GM23248 (cell line): ENCODE results near the gene GTPBP4. TPM values are rescaled to one million over a fixed set of nuclear protein-coding genes. Genes with fewer than 3 reads are reported as not detected.

Experiments used
- DNase-seq: peaks from one replicate; pipeline ENCODE4 v3.0.0-alpha.2; 2015
- H2AFZ ChIP-seq: fragments of 200-600 bp; sonication (generic); 2 replicates; pipeline ENCODE4 v1.6.1; 2016; ENCODE audit warnings: antibody characterized with exemption
- H3F3A ChIP-seq: fragments of 200-600 bp; sonication (generic); 2 replicates; pipeline ENCODE4 v1.6.1; 2016; ENCODE audit warnings: mild to moderate bottlenecking, antibody characterized with exemption, mixed run types; ENCODE audit not compliant: insufficient read depth
- H3K27ac ChIP-seq: fragments of 200-600 bp; sonication (generic); 2 replicates; pipeline ENCODE4 v1.5.1; 2016; ENCODE audit warnings: mild to moderate bottlenecking
- H3K27me3 ChIP-seq: fragments of 200-600 bp; sonication (generic); replicated peaks from 2 replicates; pipeline ENCODE4 v1.6.1; 2016; ENCODE audit warnings: mild to moderate bottlenecking; ENCODE audit not compliant: insufficient read depth
- H3K36me3 ChIP-seq: fragments of 200-600 bp; sonication (generic); 2 replicates; pipeline ENCODE4 v1.6.1; 2016; ENCODE audit warnings: low read depth, mild to moderate bottlenecking
- H3K4me1 ChIP-seq: fragments of 200-600 bp; sonication (generic); 2 replicates; pipeline ENCODE4 v1.6.1; 2016; ENCODE audit warnings: mild to moderate bottlenecking; ENCODE audit not compliant: insufficient read depth
- H3K4me2 ChIP-seq: fragments of 200-600 bp; sonication (generic); one replicate; pipeline ENCODE4 v1.6.1; 2016; ENCODE audit warnings: mild to moderate bottlenecking; ENCODE audit not compliant: unreplicated experiment
- H3K4me3 ChIP-seq: fragments of 200-600 bp; sonication (generic); 2 replicates; pipeline ENCODE4 v1.5.1; 2016; ENCODE audit warnings: mild to moderate bottlenecking
- H3K79me2 ChIP-seq: fragments of 200-600 bp; sonication (generic); 2 replicates; pipeline ENCODE4 v1.6.1; 2016; ENCODE audit warnings: mild to moderate bottlenecking; ENCODE audit not compliant: insufficient read depth
- H3K9ac ChIP-seq: fragments of 200-600 bp; sonication (generic); 2 replicates; pipeline ENCODE4 v1.6.1; 2016; ENCODE audit warnings: mild to moderate bottlenecking
- H3K9me2 ChIP-seq: fragments of 200-600 bp; sonication (generic); 2 replicates; pipeline ENCODE4 v1.6.1; 2016; ENCODE audit warnings: mixed run types, mild to moderate bottlenecking, moderate library complexity; ENCODE audit not compliant: insufficient read depth
- H3K9me3 ChIP-seq: fragments of 200-600 bp; sonication (generic); one replicate; pipeline ENCODE4 v1.6.1; 2017; ENCODE audit warnings: low read depth
- H4K20me1 ChIP-seq: fragments of 200-600 bp; sonication (generic); 2 replicates; pipeline ENCODE4 v1.6.0; 2016; ENCODE audit not compliant: insufficient read depth
- EZH2 ChIP-seq: fragments of 200-600 bp; sonication (generic); IDR thresholded peaks from 2 replicates; pipeline ENCODE4 v1.6.1; 2018; ENCODE audit warnings: antibody characterized with exemption, mild to moderate bottlenecking; ENCODE audit not compliant: insufficient read depth, poor library complexity, severe bottlenecking
- EZH2phosphoT487 ChIP-seq: fragments of 200-600 bp; sonication (generic); IDR thresholded peaks from 2 replicates; pipeline ENCODE4 v1.6.1; 2018; ENCODE audit warnings: antibody characterized with exemption, moderate library complexity, mild to moderate bottlenecking, low read depth; ENCODE audit not compliant: insufficient read depth
- WGBS, 2 experiments: methylation state at CpG; one replicate each; pipeline ENCODE4 v1.1.6; 2015 to 2017; ENCODE audit warnings: low lambda C conversion rate in 2 of 2, low coverage in 1 of 2; ENCODE audit errors: missing lambda C conversion rate in 2 of 2; 5-methylcytosine and 5-hydroxymethylcytosine counted together
- in situ Hi-C: fragments of 300-500 bp; cut with MboI; formaldehyde crosslinking; loops from 2 replicates; pipeline ENCODE4 v1.15.0; 2020
- polyA plus RNA-seq: library from polyadenylated mRNA; unstranded; fragments of >200 nt; fragmentation: Nextera tagmentation; extraction: Ambion mirVana; gene quantifications from 2 replicates; pipeline ENCODE4 v1.2.1, GENCODE V29; 2016
- total RNA-seq: library from RNA; depleted of rRNA; stranded (reverse); fragments of >200 nt; shearing (Covaris generic); gene quantifications from 2 replicates; pipeline ENCODE4 v1.2.3, GENCODE V29; 2014

Gene GTPBP4
- total and polyA plus RNA-seq, 2 experiments from 2014 or later = 34.3 to 71.6 TPM

GRCh38 chr10:996031-996430 lies 7.8 kb downstream of the GTPBP4 start:
- DNase-seq = no peak
- Histone ChIP-seq H3K4me2 (no peak overlapping the region), H3K9ac (no peak overlapping the region), H3K4me1 (no peaks in the 10 kb centered on the region), H3F3A (0 out of 2 replicates have a peak, but pooled peaks cover 4% of the 10 kb centered on the region), H3K79me2 (peaks cover 100% of the 10 kb centered on the region), H3K9me2 (no peaks in the 10 kb centered on the region), H4K20me1 (peaks cover 10% of the 10 kb centered on the region), H2AFZ (no peak overlapping the region), H3K4me3 (no peak overlapping the region), H3K9me3 (no peaks in the 10 kb centered on the region), H3K27ac (no peak overlapping the region), H3K27me3 (no peaks in the 10 kb centered on the region), H3K36me3 (peaks cover 80% of the 10 kb centered on the region)
- in situ Hi-C loops = no loop called here
- 96 to 97% methylated on average over 12 of the region's 12 CpGs for WGBS, 2 experiments
- TF ChIP-seq EZH2phosphoT487 (no peak), EZH2 (no peak)

GRCh38 chr10:997266-998022 lies 9.2 kb downstream of the GTPBP4 start:
- Histone ChIP-seq H3K36me3 (peaks cover 92% of the 10 kb centered on the region), H3K79me2 (peaks cover 100% of the 10 kb centered on the region), H3K4me2 (no peak overlapping the region), H3K27ac (no peak overlapping the region), H4K20me1 (peaks cover 7% of the 10 kb centered on the region; the same call in 1 of the 2 replicates), H2AFZ (no peak overlapping the region), H3K4me3 (no peak overlapping the region), H3K9me3 (no peaks in the 10 kb centered on the region), H3K27me3 (no peaks in the 10 kb centered on the region), H3K4me1 (no peaks in the 10 kb centered on the region), H3K9ac (no peak overlapping the region), H3K9me2 (no peaks in the 10 kb centered on the region), H3F3A (0 out of 2 replicates have a peak, but pooled peaks cover 10% of the 10 kb centered on the region)
- DNase-seq = no peak
- WGBS, 2 experiments = 81 to 83% methylated on average over 19 of the region's 19 CpGs
- no peak for TF ChIP-seq EZH2
- no peak for TF ChIP-seq EZH2phosphoT487
- in situ Hi-C loops = no loop called here

- no peak for DNase-seq
- H3K9ac ChIP-seq = no peak overlapping the region
- 97 to 99% methylated on average over 5 of the region's 5 CpGs for WGBS, 2 experiments
- no peak overlapping the region for H2AFZ ChIP-seq
- H3K4me3 ChIP-seq = no peak overlapping the region
- peaks cover 74% of the 10 kb centered on the region for H3K36me3 ChIP-seq
- H3K9me2 ChIP-seq = no peaks in the 10 kb centered on the region
- no peaks in the 10 kb centered on the region for H3K4me1 ChIP-seq
- H4K20me1 ChIP-seq = no peaks in the 10 kb centered on the region; the same call in 1 of the 2 replicates
- no peaks in the 10 kb centered on the region for H3K9me3 ChIP-seq
- TF ChIP-seq EZH2phosphoT487 (no peak), EZH2 (no peak)
- no peaks in the 10 kb centered on the region for H3K27me3 ChIP-seq
- in situ Hi-C loops = no loop called here
- H3K79me2 ChIP-seq = peaks cover 96% of the 10 kb centered on the region
- H3K27ac ChIP-seq = no peak overlapping the region
- H3K4me2 ChIP-seq = no peak overlapping the region
- H3F3A ChIP-seq = peaks cover 10% of the 10 kb centered on the region; the same call in 1 of the 2 replicates
These were observed 14.3 kb downstream of the GTPBP4 start for GRCh38 chr10:1002425-1003006.

DNA sequence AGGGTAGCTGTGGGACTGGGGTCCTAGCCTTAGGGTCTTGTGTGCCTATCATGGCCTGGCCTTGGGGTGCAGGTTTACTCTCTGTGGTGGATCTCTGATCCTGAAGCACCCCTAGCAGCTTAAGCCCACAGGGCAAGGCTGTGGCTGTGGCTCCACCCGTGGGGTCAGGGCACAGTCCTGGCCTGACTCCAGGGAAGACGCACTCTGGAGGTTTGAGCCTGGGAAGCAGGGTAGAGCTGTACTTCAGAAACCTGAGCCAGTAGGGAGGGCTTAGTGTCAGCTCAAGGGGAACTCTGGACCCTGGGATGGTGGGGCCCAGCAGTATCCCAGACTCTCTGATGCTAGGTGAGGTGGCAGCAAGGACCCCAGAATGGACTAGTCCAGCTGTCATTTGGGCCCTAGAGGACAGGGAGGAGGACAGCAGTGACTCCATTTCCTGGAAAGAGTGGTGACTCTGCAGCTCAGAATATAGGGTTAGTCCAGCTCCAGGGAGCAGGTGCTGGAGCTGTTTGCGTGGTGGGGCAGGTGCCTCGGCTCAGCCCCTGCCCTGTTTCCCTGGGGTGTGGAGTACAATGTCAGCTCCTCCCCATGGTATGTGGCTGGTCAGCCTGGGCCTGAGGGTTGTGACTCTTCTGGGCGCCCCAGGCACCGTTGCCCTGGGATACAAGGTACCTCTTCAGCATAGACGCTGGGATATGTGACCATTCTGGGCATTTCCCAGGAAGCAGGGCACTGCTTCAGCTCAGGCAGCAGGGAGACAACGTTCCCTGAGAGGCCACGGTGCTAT lies 15.8 kb downstream of the GTPBP4 start:
- H3F3A ChIP-seq = peaks cover 13% of the 10 kb centered on the region; the same call in 1 of the 2 replicates
- no peak overlapping the region for H2AFZ ChIP-seq
- H3K9ac ChIP-seq = no peak overlapping the region
- no peak overlapping the region for H3K4me2 ChIP-seq
- no peak overlapping the region for H3K4me3 ChIP-seq
- no peak overlapping the region for H3K27ac ChIP-seq
- peaks cover 76% of the 10 kb centered on the region for H3K36me3 ChIP-seq
- no peaks in the 10 kb centered on the region for H3K27me3 ChIP-seq
- WGBS, 2 experiments = 90 to 94% methylated on average over 8 to 9 of the region's 9 CpGs
- no peak for TF ChIP-seq EZH2
- no peak for TF ChIP-seq EZH2phosphoT487
- H3K79me2 ChIP-seq = peaks cover 96% of the 10 kb centered on the region
- no peaks in the 10 kb centered on the region for H3K4me1 ChIP-seq
- H3K9me2 ChIP-seq = no peaks in the 10 kb centered on the region
- in situ Hi-C loops = no loop called here
- DNase-seq = no peak
- H4K20me1 ChIP-seq = no peaks in the 10 kb centered on the region; the same call in 1 of the 2 replicates
- H3K9me3 ChIP-seq = no peaks in the 10 kb centered on the region
